NCI-H128 (cell line): Measurements from ENCODE around the gene C1orf146.
"Not testable (repeated sequence)": the region's sequence is repeated elsewhere in the genome, so short reads cannot be mapped to it uniquely, and the experiment has no call there.

ENCODE experiments used
- DNase-seq: peaks from one replicate; lab custom pipeline; 2025; ENCODE audit not compliant: unreplicated experiment; lab: John Stamatoyannopoulos, UW

C1orf146 gene, protein sequence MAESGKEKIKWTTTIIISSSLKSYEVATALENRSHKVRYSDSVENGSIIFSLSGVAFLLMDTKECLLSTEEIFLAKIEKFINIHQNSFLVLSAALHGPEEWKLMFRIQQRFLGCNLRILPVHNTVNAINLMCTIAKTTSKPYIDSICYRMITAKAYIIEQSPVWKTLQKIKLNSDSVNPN

DNA sequence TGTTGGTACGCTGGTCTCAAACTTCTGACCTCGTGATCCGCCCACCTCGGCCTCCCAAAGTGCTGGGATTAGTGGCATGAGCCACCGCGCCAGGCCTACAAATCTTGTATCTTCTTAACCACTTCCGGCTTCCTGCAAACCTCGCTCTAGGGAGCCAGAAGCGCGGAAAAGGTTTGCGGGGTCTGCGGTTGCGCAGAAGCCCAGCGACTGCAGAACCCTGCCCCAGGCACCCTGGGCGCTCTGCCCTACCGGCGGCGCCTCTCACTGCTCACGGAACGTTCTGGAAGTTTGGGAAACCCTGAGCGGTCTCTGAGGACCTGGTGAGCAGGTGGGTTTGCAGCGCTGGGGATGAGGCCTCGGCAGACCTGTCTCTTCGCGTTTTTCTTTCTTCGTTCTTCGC is at the start of gene C1orf146:
C1orf146 (plus strand) TSS at position 195 of the 400 bp plus-strand sequence. CDS start 13,506 bp downstream, outside the sequence.
- no peak for DNase-seq

DNA sequence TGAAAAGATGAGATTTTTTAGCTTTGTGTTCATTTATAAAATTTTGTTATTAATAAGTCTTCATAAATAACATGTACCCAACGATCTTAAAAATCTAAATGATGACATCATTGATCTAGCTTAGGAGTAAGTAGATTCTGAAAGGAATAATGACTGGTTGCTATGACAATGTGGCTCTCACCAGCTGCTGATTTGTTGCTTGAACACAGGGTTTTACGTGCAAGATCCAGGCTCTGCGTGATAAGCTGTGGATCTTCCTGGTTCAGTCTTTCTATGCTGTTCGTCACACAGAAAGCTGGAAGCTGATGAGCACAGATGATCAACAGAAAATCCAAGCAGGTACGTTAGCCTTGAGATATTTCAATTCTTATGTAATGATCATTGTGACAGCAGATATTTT is 49.1 kb upstream of the C1orf146 start:
- DNase-seq: no peak

DNA sequence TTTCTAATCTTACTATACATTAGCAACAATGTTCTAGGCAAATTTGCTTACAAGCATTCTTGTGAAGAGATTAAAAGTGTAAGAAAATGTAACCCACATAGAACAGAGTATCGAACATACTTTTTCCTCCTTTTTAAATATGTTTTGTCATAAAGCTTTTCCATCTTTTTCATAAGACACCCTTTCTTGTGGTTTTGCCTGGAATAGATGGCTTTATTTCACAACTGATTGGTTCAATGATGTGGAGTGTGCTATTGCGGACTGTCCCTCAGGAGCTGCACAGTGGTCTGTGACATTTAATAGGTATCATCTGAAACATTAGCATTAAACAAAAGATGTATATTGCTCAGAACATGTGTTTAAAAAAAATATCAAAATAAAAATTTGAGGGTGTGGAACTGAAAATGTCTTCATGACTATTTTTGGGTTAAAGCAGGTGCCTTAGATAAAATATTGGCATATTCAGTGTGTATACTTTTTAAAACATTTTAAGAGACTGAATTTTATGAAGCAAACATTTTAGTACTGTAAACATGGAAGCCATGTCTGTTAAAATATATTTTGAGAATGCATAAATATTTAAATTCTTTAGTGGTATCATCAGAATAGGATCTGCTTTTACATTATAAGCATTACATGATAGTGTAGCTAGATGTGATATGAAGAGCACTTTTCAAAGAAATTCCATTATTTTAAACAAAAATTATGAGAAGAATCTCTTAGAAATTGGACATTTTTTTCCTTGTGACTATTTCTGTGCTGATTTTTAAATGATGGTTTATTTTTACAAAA is 48.3 kb upstream of the C1orf146 start:
- DNase-seq: no peak

DNA sequence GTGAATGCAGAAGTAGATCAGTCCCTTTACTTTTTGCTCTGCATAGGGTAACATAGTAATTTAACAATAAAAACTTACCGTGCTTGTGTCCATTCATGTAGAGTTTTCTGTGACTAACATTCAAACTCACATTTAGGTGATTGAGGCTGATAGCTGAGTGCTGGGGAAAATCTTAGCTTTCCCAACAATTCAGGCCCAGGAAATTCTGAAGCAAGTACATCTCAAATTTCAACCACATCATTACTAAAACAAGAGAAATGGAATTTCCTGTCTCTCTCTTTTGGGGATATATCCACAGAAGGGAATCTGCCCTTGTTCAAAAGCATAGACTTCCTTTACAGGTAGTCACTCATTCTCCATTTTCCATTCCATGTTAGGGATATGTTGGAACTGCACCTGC is 33.1 kb upstream of the C1orf146 start:
- DNase-seq: no peak

DNA sequence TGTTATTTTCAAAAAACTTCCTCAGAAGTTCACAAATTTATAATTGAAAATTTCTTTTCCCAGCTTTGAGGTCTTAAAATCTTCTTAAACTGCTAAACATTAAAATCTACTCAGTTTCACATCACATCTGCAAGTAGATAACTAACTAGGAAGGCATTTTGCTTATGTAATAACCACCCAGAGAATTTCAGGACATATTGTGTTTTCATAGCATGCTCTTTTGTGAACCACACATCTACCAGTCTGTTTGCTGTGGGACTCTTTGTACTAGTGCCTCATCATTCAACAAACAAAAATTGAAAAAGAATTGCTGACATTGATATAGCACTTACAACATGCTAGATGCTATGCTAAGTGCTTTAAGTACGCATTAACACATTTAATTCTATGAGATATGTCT is 31.6 kb upstream of the C1orf146 start:
- no peak for DNase-seq

DNA sequence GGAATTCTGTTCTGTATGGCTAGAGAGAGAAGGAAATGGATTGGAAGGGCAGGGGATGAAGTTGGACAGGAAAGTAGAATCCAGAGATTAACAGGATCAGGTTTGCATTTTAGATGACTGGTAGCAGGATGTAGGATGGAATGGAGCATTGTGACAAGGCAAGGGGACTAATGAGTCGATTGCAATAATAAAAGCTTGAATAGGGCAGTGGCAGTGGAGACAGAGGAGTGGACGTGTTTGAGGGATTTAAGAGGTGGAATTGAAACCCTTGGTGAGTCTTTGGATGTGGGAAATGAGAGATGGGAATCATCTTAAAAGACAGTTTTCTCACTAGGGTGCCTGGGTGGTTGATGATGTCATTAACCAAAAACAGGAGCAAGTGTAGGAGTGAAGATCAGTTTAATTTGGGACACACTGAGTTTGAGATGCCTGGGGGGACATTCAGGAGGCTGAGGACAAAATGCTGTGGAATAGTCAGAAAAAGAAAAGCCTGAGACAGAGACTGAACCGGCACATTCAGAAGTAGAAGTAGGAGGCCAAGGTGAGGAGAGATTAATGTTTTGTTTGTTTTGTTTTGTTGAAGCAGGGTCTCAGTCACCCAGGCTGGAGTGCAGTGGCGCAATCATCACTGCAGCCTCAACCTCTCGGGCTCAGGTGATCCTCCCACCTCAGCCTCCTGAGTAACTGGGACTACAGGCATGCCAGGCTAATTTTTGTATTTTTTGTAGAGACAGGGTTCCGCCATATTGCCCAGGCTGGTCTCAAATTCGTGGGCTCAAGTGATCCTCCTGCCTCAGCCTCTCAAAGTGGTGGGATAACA is 29.1 kb upstream of the C1orf146 start:
- no peak for DNase-seq

DNA sequence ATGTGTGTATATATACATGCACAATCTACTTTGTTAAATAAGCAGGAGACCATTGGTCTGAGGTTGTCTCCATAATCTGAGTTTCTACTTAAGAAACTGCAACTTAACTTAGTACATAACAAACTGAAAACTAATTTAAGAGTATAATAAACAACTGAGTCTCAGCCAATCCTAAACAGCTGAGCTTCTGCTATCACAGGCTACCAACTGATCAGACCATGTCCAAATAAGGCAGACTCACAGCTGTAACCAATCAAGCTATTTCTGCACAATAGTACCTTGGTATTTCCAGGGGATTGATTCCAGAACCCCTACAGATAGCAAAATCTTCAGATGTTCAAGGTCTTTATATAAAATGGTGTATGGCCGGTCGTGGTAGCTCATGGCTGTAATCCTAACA is 26.0 kb upstream of the C1orf146 start:
- no peak for DNase-seq

DNA sequence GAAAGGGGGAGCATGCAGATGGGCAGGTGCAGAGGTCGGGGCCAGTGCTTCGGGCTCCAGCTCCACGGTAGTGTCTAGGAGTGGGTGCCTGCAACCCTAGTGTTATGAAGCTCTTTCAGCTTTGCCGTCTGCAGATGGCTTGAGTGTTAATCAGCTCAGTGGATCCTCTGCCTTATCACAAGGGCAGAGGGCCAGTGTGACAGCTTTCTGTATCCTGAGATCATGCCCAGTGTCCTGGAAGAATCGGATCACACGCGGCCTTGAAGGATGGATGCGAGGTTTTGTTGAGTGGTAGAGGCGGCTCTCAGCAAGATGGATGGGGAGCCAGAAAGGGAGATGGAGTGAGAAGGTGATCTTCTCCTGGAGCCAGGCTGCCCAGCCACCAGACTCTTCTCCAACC is 25.5 kb upstream of the C1orf146 start:
- no peak for DNase-seq

DNA sequence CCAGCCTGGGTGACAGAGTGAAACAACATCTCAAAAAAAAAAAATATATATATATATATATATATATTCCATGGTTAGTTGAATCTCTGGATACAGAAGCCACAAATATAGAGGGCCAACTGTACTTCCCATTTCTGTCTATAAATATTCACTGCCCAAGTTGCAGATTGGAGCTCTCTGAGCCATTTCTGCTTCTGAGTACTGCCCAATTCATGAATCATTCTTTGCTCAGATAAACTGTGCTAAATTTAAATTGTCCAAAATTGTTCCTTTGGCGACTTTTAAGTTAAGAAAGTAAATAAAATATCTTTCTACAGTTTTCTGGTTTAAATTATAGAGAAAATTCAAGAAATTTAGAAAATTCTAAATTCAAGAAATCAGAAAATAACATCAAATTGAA is 23.2 kb upstream of the C1orf146 start:
- no peak for DNase-seq

DNA sequence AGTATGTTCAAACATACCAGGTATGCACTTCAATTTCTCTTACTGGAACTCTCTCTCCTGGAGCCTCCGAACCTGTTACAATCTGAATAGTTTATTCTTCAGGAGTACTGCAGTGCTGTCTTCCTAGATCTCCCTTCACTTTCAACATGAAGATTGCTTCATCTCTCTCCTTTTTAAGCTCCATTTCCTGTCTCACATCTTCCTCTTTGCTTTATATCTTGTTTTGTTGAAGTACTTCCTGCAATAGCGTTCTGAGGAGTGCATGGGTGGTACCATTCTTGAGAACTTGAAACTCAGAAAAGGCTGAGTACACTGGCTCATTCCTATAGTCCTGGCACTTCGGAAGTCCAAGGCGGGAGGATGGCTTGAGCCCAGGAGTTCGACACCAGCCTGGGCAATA is 15.7 kb upstream of the C1orf146 start:
- no peak for DNase-seq

DNA sequence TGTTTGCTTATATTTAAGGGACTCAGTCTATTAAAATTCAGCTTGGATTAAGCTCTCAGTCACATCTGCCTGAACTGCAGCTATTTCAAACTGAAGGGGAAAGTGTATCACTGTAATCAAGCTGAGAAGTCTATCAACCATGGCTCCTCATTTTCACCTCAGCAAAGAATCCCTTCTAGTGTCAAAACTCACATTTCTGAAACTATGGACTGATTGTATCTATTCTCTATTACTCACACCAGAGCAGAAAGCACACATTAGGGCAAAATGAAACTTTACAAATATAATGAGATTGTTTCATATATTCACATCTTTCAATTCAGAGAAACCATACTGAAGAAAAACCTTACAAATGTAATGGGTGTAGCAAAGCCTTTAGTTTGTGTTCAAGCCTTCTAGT is 14.6 kb upstream of the C1orf146 start:
- DNase-seq: no peak

DNA sequence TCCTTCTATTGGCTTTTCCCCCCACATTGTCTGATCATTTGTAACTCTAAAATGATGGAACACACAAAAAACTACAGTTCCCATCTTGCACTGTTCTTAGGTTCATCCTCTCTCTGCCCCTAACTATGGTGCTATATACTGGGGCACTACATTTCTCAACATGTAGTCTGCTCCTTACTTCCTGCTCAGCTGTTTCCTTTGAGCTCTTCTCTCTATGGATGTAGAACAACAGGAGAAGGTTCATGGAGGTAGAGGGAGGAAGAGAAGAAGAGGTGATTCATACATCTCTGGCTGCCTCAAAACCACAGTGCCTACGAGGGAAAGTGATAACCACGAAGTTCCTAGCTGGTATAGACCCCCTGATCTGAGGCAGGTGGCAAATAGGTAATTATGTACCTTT is 7.0 kb upstream of the C1orf146 start:
- DNase-seq: no peak

DNA sequence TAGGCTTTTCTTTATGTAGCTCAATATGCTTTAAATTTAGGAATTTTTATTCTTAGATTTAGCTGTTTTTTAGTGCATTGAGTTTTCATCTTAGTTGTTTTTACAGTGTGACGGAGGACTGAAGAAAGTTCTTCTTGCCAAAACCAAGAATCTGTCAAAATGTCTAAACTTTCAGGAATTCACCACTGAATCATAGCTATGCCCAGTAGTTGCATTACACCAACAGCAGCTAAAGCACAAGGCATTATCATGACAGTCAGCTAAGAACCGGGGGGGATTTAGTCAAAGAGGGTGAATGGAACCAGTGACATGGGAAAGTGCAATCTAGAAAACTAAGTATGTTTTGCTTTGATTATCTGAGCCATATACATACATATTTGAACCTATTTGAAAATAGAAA is 6.5 kb upstream of the C1orf146 start:
- no peak for DNase-seq

DNA sequence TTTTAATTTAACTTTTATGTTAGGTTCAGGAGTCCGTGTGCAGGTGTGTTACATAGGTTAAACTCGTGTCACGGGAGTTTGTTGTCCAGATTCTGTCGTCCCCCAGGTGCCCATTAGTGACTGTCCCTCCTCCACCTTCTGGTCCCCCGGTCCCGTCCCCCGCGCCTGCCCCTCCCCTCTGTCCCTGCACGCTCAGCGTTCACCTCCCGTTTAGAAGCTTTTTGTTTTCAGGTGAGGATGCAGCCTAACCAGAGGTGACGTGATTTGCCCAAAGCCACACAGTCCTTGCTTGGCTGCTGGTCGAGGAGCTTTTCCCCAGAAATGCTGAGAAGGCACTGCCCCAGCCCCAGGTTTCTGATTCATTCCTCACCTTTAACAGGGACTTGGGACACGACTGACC is 844 bp downstream of the C1orf146 start:
- DNase-seq: no peak

DNA sequence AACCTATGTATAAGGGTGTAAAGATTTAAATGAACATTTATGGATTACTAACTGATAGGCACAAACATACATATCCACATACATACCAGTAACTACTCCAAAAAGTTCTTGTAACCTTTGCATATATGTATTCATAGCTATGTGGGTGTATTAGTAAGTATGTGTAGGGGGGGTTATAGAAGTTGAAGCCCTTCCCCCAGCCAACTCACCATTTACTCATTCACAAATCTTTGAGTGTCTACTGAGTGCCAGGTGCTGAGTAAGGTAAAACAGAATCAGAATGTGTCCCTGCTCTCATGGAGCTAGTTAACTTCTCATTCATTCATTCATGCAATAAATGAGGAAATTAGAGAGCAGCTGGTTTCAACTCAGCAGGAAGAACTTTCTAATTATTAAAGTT is 1.3 kb downstream of the C1orf146 start:
- DNase-seq: no peak

DNA sequence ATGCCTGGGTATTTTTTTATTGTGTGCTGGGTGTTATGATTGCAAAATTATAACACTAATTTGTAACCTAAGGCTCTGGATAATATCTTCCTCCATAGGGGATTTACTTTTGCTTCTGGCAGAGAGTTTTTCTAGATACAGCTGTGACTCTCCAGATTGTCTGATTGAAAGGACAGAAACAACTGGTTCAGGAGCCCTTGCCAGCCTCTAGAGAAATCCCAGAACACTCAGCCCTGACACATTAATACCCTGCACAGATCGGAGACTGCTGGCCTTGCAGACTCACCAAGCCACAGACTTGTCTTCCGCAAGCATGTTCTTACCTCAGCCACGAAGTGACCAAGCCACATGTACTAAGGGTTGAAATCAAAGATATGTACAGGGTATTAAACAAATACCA is 10.7 kb downstream of the C1orf146 start:
- DNase-seq: no peak

DNA sequence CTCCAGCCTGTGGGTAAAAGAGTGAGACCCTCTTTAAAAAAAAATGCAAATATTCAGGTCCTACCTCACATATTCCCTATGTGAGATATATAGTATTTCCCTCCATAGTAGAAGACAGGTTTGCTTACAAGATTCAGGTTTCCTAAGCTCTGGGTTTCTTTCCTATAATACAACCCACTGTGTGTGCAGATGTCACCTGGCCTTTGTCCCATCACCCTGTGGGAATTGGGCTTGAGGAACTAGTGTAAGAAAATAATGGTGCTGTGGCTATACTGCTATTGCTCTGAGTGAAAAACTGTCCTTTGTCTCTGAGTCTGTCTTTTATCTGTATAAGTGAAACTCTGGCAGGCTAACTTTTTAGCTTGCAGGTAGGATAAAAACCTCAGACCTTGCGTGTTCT is 13.0 kb downstream of the C1orf146 start:
- DNase-seq: no peak

DNA sequence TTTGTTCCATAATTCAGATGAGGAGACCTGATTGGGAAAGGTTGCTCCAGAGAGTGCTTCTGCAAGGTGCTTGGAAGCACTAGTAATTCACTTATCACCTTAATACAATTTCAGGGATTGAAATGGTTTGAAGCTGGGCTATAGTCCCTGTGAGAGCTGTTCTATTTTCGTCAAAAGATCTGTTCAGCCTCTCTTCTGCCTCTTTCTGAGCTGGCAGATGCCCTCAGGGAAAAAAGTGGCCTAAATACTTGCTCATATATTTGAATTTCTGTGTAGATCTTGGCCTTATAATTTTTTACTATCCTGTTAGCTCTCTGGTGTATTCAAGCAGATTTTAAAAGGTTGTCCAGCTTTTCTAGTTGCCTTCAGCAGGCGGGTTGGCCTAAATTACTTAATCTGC is 22.3 kb downstream of the C1orf146 start:
- DNase-seq: no peak

DNA sequence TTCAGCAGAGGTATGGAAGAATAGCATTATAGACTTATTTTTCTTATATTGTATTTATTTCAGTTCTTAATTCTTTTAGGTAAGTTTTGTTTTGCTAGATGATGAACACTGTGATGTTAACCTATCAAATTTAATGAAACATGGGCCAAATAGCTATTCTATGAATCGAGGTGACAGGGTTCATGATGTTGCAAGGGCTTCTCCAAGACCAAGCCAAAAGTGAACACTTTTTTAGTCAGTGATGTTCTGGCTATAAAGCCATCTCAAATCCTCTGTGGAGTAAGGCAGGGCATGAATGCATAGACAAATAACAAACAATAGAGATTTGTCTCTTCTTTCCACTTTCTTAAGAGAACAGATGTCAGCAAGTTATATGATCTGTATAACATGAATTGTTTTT is 26.7 kb downstream of the C1orf146 start:
- no peak for DNase-seq

DNA sequence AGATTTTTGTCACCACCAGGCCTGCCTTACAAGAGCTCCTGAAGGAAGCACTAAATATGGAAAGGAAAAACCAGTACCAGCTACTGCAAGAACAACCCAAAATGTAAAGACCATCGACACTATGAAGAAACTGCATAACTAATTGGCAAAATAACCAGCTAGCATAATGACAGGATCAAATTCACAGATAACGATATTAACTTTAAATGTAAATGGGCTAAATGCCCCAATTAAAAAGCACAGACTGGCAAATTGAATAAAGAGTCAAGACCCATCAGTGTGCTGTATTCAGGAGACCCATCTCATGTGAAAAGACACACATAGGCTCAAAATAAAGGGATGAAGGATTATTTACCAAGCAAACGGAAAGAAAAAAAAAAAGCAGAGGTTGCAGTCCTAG is 37.0 kb downstream of the C1orf146 start:
- DNase-seq: not testable (repeated sequence)

DNA sequence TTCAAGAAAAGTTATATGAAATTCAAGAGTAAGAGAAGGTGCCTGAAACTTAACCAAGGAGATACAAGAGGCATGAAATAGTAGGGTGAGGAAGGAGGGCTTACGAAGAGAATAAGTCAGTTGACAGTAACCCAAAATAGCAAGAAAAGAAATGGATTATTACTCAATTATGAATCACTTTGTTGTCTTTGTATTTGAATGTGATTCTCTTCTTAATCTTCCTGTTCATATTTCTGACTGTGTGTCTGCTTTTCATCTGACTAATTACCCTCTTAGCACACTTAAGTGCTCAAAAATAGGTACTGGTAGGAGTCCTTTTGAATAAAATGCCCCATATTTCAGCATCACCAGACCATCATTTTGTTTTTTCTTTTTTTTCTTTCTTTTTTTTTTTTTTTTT is 41.6 kb downstream of the C1orf146 start:
- DNase-seq: no peak

DNA sequence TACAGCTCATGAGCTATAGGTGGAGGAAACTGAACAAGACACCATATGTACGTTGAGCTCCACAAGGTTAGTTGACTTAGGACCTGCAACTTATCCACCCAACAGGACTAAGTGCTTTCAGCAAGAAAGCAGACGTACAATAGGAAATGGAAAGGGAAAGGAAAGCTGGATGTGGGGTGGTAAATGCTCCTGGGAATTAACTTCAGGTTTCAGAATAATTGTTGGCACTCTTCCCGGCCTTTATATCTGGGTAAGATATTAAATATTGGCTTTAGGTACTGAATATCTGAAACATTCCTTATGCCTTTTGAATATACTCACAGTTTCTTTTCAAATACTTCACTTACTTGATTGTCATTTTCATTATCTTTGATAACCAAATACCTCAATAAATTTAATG is 44.8 kb downstream of the C1orf146 start:
- DNase-seq: no peak
